ENCODE results near the gene RGS19.

RGS19 gene

GRCh38 chr20:64035933-64036345 lies 43.4 kb downstream of the RGS19 start, which contains the start of gene C20orf204:
Gene C20orf204, plus strand, starts transcription at chr20:64036182. Its CDS starts 142 bp downstream, at chr20:64036324.
- no peak for DNase-seq (ENCODE audit: low read depth in 2 of 2)

GRCh38 chr20:64035066-64035932 lies 44.0 kb downstream of the RGS19 start:
- DNase-seq (ENCODE audit: low read depth in 2 of 2) = no peak

GRCh38 chr20:64033981-64034493 lies 45.3 kb downstream of the RGS19 start:
- no peak for DNase-seq (ENCODE audit: low read depth in 2 of 2)

- DNase-seq (ENCODE audit: low read depth in 2 of 2) = no peak
Measured at GRCh38 chr20:64032706-64033624, 46.4 kb downstream of the RGS19 start.

DNA sequence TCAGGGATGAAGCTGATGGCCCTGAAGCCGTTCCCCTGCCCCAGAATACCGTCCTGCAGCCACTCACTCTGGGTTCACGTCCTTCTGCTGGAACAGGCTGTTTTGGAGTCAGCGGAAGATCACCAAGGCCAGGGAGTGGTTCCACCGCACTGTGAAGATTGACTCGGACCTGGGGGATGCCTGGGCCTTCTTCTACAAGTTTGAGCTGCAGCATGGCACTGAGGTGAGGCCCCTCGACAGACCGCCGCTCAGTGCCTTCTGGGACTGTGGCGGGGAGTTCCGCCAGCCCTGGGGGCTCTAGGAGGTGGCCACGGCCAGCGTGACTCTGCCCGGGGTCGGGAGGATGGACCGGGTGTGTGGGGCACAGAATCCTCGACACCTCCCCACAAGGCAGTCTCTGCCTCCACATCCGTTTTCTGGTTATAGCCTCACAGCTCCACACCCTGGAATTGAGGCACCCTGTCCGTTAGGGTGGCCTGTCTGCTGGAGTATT lies 47.5 kb downstream of the RGS19 start:
- DNase-seq (ENCODE audit: low read depth in 2 of 2) = no peak

GRCh38 chr20:64030371-64031134 lies 48.8 kb downstream of the RGS19 start:
- DNase-seq (ENCODE audit: low read depth in 2 of 2) = no peak

- no peak for DNase-seq (ENCODE audit: low read depth in 2 of 2)
Measured at GRCh38 chr20:64029293-64030117, 49.8 kb downstream of the RGS19 start.

- no peak for DNase-seq (ENCODE audit: low read depth in 2 of 2)
Measured at GRCh38 chr20:64027981-64028685, 51.2 kb downstream of the RGS19 start.

DNA sequence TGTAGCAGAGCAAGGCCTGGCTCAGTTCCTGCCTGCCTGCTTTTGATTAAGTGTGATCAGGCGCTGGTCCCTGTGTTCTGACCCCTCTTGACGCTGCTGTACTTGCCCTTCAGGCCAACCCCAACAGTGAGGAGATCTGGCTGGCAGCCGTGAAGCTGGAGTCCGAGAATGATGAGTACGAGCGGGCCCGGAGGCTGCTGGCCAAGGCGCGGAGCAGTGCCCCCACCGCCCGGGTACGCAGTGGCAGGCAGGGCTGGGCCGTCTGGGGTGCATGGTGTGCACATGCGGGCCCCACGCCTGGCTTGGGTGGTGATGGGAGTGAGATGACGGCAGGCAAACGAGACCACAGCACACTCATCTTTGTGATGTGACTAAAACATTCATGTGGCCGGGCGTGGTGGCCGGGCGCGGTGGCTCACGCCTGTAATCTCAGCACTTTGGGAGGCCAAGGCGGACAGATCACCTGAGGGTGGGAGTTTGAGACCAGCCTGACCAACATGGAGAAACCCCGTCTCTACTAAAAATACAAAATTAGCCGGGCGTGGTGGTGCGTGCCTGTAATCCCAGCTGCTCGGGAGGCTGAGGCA lies 53.4 kb downstream of the RGS19 start:
- no peak for DNase-seq (ENCODE audit: low read depth in 2 of 2)

DNA sequence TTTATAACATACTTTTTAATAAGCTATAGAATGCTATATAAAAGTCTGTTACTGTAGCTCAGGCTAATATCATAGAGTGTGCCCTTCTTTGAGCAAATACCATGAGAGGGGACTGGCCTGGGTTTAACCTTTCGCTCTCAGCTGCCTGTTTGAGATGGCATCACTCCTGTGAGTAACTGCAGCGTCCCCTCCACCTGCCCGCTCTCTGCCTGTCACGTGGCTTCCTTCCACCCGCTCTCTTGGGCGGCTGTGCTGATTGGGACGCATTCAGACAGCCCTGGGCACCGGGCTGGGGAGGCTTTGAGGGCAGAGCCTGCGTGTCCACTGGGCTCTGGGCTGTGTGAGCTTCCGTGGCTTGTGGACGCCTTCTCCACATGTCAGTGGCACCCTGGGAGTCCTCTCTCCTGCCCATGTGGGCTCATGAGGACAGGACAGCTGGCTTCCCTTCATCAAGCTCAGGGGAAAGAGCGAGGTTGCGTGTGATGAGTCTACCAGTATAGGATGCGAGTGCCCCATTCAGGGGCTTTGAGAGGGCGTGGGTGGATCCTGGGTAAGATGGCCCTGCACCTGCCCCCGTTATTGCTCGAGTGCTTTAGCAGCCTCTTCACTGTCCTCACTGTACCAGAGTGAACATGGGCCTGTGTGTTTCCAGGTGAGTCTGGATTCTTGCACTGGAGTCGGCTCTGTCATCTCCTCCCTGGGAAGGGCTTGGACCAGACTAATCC lies 54.1 kb downstream of the RGS19 start:
- DNase-seq (ENCODE audit: low read depth in 2 of 2) = no peak

GRCh38 chr20:64024141-64024990 lies 55.0 kb downstream of the RGS19 start:
- DNase-seq (ENCODE audit: low read depth in 2 of 2) = no peak

GRCh38 chr20:64023361-64024140 lies 55.8 kb downstream of the RGS19 start:
- DNase-seq (ENCODE audit: low read depth in 2 of 2) = no peak
